ENCODE data around the gene AKAP11. TPM values are rescaled to one million over a fixed set of nuclear protein-coding genes. Genes with fewer than 3 reads are reported as not detected.
A peak's percentile ranks its signal among the peaks of the same experiment; 100 is the strongest.

AKAP11 gene
- total and polyA plus RNA-seq, 9 donors: 13.7 to 25.5 (median 20.3) TPM

DNA sequence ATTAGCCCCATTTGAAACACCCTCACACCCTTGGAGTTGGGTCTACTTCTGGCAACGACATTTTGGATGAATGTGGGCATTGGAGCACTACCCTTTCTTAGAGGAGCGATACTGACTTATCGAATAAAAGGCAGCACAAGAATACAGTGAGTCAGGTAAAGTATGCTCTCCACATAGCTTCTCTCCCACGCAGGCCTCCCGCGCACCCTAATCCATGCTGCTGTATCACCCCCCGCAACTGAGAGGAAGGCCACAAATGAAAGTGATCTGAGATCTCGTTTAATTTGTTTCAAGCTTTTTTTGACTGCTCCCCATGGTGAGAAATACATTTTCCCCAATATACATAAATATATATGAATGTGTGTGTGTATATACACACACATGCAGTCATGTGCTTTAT lies 25.4 kb upstream of the AKAP11 start:
- no peaks in the 10 kb centered on the region for H3K27me3 ChIP-seq (ENCODE audit: control insufficient read depth, insufficient read depth, low read length)
- no peaks in the 10 kb centered on the region for H3K9me3 ChIP-seq (replicated peaks; ENCODE audit: control insufficient read depth, low read depth, low read length)
- H3K4me1 ChIP-seq (ENCODE audit: control insufficient read depth, insufficient read depth, low read length): no peaks in the 10 kb centered on the region
- no peak overlapping the region for H3K4me3 ChIP-seq (ENCODE audit: low read length)
- no peaks in the 10 kb centered on the region for H3K36me3 ChIP-seq (ENCODE audit: control insufficient read depth, insufficient read depth, low read length)
- DNase-seq: no peak
- 92% methylated on average over 6 of the region's 8 CpGs for WGBS (ENCODE audit: insufficient coverage)
- no peak overlapping the region for H3K27ac ChIP-seq (ENCODE audit: low read length)

DNA sequence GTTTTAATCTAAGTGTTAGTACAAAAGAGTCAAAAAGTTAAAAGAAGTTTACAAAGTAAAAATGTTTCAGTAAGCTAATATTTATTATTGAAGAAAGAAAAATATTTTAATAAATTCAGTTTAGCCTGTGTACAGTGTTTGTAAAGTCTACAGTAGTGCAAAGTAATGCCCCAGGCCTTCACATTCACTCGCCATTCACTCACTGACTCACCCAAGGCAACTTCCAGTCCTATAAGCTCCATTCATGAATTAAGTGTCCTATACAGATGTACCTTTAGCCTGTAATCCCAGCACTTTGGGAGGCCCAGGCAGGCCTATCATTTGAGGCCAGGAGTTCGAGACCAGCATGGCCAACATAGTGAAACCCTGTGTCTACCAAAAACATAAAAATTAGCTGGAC lies 24.1 kb upstream of the AKAP11 start:
- Histone ChIP-seq H3K4me3 (ENCODE audit: low read length) (no peak overlapping the region), H3K27me3 (ENCODE audit: control insufficient read depth, insufficient read depth, low read length) (no peaks in the 10 kb centered on the region), H3K4me1 (ENCODE audit: control insufficient read depth, insufficient read depth, low read length) (no peaks in the 10 kb centered on the region), H3K9me3 (replicated peaks; ENCODE audit: control insufficient read depth, low read depth, low read length) (no peaks in the 10 kb centered on the region), H3K27ac (ENCODE audit: low read length) (no peak overlapping the region), H3K36me3 (ENCODE audit: control insufficient read depth, insufficient read depth, low read length) (no peaks in the 10 kb centered on the region)
- DNase-seq: no peak
- WGBS (ENCODE audit: insufficient coverage): 43% methylated on average over 1 of the region's 2 CpGs

DNA sequence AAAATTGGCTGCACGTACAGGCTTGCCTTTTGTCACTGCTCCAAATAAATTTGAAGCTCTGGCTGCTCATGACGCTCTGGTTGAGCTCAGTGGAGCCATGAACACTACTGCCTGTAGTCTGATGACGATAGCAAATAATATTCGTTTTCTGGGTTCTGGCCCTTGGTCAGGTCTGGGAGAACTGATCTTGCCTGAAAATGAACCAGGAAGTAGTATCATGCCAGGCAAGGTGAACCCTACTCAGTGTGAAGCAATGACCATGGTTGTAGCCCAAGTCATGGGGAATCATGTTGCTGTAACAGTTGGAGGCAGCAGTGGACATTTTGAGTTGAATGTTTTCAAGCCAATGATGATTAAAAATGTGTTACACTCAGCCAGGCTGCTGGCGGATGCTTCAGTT lies 16.1 kb upstream of the AKAP11 start:
- Histone ChIP-seq H3K4me3 (ENCODE audit: low read length) (no peak overlapping the region), H3K9me3 (replicated peaks; ENCODE audit: control insufficient read depth, low read depth, low read length) (no peaks in the 10 kb centered on the region), H3K4me1 (ENCODE audit: control insufficient read depth, insufficient read depth, low read length) (no peaks in the 10 kb centered on the region), H3K27me3 (ENCODE audit: control insufficient read depth, insufficient read depth, low read length) (no peaks in the 10 kb centered on the region), H3K36me3 (ENCODE audit: control insufficient read depth, insufficient read depth, low read length) (no peaks in the 10 kb centered on the region), H3K27ac (ENCODE audit: low read length) (no peak overlapping the region)
- no peak for DNase-seq
- 62% methylated on average over 5 of the region's 5 CpGs for WGBS (ENCODE audit: insufficient coverage)

DNA sequence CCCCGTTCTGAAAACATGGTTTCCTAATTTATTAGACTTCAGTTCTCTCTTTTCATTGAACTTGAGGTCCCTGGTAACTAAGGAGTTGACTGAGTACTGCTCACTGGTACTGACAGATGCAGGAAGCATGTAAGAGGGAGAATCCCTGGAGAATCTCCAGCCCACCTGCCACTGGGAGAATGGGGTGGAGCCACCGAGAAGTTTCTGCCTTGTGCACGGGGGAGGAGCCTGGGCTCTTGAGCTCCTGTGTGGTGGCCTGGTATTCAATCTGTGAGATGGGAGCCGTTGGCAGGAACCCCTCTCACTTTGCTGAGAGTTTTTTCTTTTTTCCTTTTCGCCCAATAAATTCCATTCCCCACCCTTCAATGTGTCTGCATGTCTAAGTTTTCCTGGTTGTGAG lies 13.2 kb upstream of the AKAP11 start:
- WGBS (ENCODE audit: insufficient coverage): 40% methylated on average over 1 of the region's 5 CpGs
- H3K27me3 ChIP-seq (ENCODE audit: control insufficient read depth, insufficient read depth, low read length): no peaks in the 10 kb centered on the region
- no peak overlapping the region for H3K4me3 ChIP-seq (ENCODE audit: low read length)
- no peaks in the 10 kb centered on the region for H3K36me3 ChIP-seq (ENCODE audit: control insufficient read depth, insufficient read depth, low read length)
- H3K4me1 ChIP-seq (ENCODE audit: control insufficient read depth, insufficient read depth, low read length): no peaks in the 10 kb centered on the region
- H3K27ac ChIP-seq (ENCODE audit: low read length): no peak overlapping the region
- no peaks in the 10 kb centered on the region for H3K9me3 ChIP-seq (replicated peaks; ENCODE audit: control insufficient read depth, low read depth, low read length)
- DNase-seq: no peak

DNA sequence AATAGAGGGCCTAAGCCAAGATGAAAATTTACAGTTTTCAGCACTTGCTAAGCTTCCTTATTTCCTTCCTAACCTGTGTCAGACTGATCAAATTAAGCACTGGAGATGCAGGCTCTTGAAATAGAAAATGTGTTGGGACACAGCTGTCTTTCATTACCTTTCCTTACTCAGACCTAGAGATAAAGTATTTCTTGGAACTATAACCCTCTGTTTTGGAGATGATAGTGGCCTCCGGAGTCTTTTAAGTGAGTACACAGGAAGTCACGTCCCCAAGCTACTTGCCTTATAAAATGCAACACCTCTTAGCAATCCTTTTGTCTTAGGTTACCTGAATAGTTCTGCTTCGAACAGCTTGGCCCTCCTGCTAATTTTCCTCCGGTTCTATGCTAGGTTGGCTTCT lies 12.4 kb upstream of the AKAP11 start:
- WGBS (ENCODE audit: insufficient coverage): 43% methylated on average over 2 of the region's 4 CpGs
- Histone ChIP-seq H3K4me1 (ENCODE audit: control insufficient read depth, insufficient read depth, low read length) (no peaks in the 10 kb centered on the region), H3K9me3 (replicated peaks; ENCODE audit: control insufficient read depth, low read depth, low read length) (no peaks in the 10 kb centered on the region), H3K27ac (ENCODE audit: low read length) (no peak overlapping the region), H3K36me3 (ENCODE audit: control insufficient read depth, insufficient read depth, low read length) (no peaks in the 10 kb centered on the region), H3K4me3 (ENCODE audit: low read length) (no peak overlapping the region), H3K27me3 (ENCODE audit: control insufficient read depth, insufficient read depth, low read length) (no peaks in the 10 kb centered on the region)
- no peak for DNase-seq

DNA sequence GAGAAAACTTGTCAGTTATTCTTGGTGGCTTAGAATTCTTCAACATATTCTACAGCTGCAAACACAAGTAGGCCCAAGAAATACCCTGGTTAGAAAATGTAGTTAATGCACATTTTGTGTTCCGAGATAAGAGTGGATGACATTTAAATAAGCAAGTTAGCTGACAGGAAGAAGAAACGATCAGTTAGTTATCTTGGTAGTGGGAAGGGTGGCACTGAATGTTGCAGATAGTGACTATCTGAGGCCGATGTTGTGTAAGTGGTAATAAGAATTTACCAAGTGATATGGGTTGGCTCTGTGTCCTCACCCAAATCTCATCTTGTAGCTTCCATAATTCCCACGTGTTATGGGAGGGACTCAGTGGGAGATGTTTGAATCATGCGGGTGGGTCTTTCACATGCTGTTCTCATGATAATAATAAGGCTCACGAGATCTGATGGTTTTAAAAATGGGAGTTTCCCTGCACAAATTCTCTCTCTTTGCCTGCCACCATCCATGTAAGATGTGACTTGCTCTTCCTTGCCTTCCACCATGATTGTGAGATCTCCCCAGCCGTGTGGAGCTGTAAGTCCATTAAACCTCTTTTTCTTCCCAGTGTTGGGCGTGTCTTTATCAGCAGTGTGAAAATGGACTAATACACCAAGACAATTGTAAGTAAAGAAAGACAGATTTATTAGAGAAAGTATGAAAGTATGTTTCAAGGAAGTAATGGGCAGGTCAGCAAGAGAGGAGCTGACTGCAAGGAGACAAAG lies 10.9 kb upstream of the AKAP11 start:
- H3K4me1 ChIP-seq (ENCODE audit: control insufficient read depth, insufficient read depth, low read length): no peaks in the 10 kb centered on the region
- H3K27ac ChIP-seq (ENCODE audit: low read length): no peak overlapping the region
- H3K9me3 ChIP-seq (replicated peaks; ENCODE audit: control insufficient read depth, low read depth, low read length): no peaks in the 10 kb centered on the region
- DNase-seq: no peak
- no peak overlapping the region for H3K4me3 ChIP-seq (ENCODE audit: low read length)
- no peaks in the 10 kb centered on the region for H3K27me3 ChIP-seq (ENCODE audit: control insufficient read depth, insufficient read depth, low read length)
- WGBS (ENCODE audit: insufficient coverage): 100% methylated on average over 2 of the region's 8 CpGs
- H3K36me3 ChIP-seq (ENCODE audit: control insufficient read depth, insufficient read depth, low read length): no peaks in the 10 kb centered on the region

DNA sequence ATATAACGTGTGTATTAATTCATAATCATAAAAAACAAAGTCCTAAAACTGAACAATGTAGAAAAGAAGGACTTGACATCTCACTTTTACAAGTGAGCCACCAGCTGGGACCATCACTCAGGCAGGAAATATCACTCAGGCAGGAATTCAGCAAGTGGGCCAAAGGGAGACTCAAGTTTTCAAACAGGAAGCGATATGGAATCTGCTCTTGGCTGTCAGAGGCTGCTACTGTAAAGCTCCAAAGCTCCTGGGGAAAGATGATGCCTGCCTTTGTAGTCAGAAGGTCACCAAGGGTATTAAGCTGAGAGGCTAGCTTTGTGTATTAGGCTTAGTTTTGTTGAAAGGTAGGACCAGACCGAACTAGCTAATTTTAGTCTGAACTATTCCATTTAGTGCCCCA lies 5.5 kb upstream of the AKAP11 start:
- peak; percentile 69 for DNase-seq
- Histone ChIP-seq H3K36me3 (ENCODE audit: control insufficient read depth, insufficient read depth, low read length) (no peaks in the 10 kb centered on the region), H3K27ac (ENCODE audit: low read length) (no peak overlapping the region), H3K9me3 (replicated peaks; ENCODE audit: control insufficient read depth, low read depth, low read length) (no peaks in the 10 kb centered on the region), H3K4me1 (ENCODE audit: control insufficient read depth, insufficient read depth, low read length) (peaks cover 8% of the 10 kb centered on the region), H3K27me3 (ENCODE audit: control insufficient read depth, insufficient read depth, low read length) (no peaks in the 10 kb centered on the region), H3K4me3 (ENCODE audit: low read length) (no peak overlapping the region)
- 0% methylated on average over 1 of the region's 3 CpGs for WGBS (ENCODE audit: insufficient coverage)

DNA sequence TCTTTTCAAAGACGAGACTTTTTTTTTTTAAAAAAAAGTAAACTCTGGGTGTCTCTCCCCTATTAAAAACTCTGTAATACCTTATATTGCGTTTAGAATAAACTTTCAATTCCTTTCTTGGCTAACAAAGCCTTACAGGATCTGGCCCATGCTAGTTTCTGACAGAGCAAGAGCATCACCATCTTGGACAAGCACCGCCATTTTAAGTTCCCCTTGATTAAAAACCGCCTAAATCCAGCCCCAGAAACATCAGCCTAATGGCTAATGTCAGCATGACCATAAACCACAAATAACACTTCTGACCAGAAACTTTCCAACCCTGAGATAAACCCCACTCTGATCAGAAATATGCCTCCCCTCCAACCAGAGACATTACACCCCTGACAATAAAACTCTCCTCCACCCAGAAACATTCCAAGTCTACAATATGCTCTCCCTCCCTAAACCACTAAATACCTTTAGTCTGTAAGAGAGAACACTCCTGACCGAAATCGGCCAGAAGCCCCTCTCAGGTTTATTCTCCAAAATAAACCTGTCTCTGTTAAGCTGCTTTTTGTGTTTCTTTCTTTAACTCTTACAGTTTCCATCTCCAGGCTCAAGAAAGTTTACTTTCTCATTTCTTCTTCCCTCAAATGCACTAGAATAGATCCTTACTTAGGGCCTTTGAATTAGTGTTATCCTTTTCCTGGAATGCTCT lies 1.6 kb upstream of the AKAP11 start:
- H3K36me3 ChIP-seq (ENCODE audit: control insufficient read depth, insufficient read depth, low read length): no peaks in the 10 kb centered on the region
- no peaks in the 10 kb centered on the region for H3K27me3 ChIP-seq (ENCODE audit: control insufficient read depth, insufficient read depth, low read length)
- WGBS (ENCODE audit: insufficient coverage): 86% methylated on average over 6 of the region's 6 CpGs
- H3K27ac ChIP-seq (ENCODE audit: low read length): no peak overlapping the region
- H3K4me3 ChIP-seq (ENCODE audit: low read length): no peak overlapping the region
- no peak for DNase-seq
- peaks cover 10% of the 10 kb centered on the region for H3K4me1 ChIP-seq (ENCODE audit: control insufficient read depth, insufficient read depth, low read length)
- no peaks in the 10 kb centered on the region for H3K9me3 ChIP-seq (replicated peaks; ENCODE audit: control insufficient read depth, low read depth, low read length)

DNA sequence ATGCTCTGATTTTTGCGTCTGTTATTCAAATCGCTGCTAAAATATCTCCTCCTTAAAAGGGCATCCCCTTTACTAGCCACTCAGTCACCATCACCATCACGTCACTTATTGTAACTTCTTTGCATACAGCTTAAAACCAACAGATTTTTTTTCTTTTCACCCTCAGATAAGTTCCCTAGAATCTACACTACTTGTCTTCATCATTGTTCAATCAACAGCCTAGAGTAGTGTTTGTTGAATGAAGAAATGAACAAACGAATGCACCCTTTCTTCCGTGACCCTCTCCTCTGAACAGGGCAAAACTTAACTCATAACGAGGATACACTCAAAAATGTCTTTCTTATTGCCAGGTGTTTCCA lies 1.1 kb upstream of the AKAP11 start:
- Histone ChIP-seq H3K4me1 (ENCODE audit: control insufficient read depth, insufficient read depth, low read length) (peaks cover 10% of the 10 kb centered on the region), H3K4me3 (ENCODE audit: low read length) (peak overlapping the region; percentile 84), H3K9me3 (replicated peaks; ENCODE audit: control insufficient read depth, low read depth, low read length) (no peaks in the 10 kb centered on the region), H3K27ac (ENCODE audit: low read length) (peak overlapping the region; percentile 94), H3K36me3 (ENCODE audit: control insufficient read depth, insufficient read depth, low read length) (no peaks in the 10 kb centered on the region), H3K27me3 (ENCODE audit: control insufficient read depth, insufficient read depth, low read length) (no peaks in the 10 kb centered on the region)
- DNase-seq: no peak
- 77% methylated on average over 5 of the region's 6 CpGs for WGBS (ENCODE audit: insufficient coverage)

DNA sequence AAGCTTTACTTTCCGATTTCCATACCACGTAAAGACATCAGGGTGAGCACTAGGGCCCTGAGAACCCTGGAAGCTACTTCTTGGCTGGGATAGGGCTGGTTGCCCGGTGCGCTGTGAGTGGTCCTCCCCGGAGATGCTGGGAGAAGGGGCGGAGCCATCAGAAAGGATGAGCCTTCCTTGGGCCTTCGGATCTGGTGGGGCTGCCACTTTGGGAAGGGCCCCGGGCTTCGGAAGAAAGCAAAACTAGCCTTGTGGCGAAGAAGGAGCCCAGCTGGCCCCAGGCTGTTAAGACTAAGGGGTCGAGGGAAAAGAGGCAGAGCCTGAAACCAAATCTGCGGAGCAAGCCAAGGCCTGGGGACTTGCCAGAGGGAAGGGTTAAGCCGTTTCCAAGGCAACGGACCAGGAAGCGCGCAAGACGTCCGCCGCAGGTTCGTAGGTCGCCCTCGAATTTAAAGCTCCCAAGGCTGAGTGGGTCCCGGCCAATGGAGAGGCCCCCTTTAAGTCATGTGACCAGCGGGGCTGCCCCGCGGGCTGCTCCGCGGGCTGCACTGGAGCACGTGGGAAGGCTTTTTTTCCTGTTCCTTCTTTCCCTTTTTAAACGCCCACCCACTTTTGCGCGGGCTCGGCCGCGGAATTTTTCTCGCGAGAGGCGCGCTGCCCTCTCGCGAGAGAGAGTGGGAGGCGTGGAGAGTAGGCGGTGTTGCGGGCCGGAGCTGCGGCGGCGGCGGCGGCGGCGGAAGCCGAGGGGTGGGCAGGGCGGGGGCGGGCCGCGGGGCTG lies 426 bp upstream of the AKAP11 start:
- Histone ChIP-seq H3K27ac (ENCODE audit: low read length) (peak overlapping the region; percentile 94), H3K36me3 (ENCODE audit: control insufficient read depth, insufficient read depth, low read length) (no peaks in the 10 kb centered on the region), H3K9me3 (replicated peaks; ENCODE audit: control insufficient read depth, low read depth, low read length) (no peaks in the 10 kb centered on the region), H3K4me3 (ENCODE audit: low read length) (peak overlapping the region; percentile 84), H3K4me1 (ENCODE audit: control insufficient read depth, insufficient read depth, low read length) (peaks cover 10% of the 10 kb centered on the region), H3K27me3 (ENCODE audit: control insufficient read depth, insufficient read depth, low read length) (no peaks in the 10 kb centered on the region)
- DNase-seq: peak; percentile 99
- WGBS (ENCODE audit: insufficient coverage): 4% methylated on average over 28 of the region's 57 CpGs
